Neuronal stem cell (in vitro differentiated cells): ENCODE measurements around the gene CELA2A. TPM values are rescaled to one million over a fixed set of nuclear protein-coding genes. Genes with fewer than 3 reads are reported as not detected.

Experiments
- DNase-seq: peaks from one replicate; pipeline ENCODE4 v3.0.0-alpha.2; 2013; ENCODE audit warnings: low spot score
- H2AFZ ChIP-seq: one replicate; pipeline ENCODE4 v1.6.1; 2013; ENCODE audit warnings: mild to moderate bottlenecking, low read length, inconsistent platforms
- H2AK5ac ChIP-seq: 2 replicates; pipeline ENCODE4 v1.6.1; 2013; ENCODE audit warnings: low read depth, mild to moderate bottlenecking, inconsistent platforms, low read length, moderate library complexity, mixed read lengths
- H2BK120ac ChIP-seq: 2 replicates; pipeline ENCODE4 v1.6.1; 2013; ENCODE audit warnings: low read depth, mild to moderate bottlenecking, inconsistent platforms, low read length, moderate library complexity, mixed read lengths
- H2BK12ac ChIP-seq: one replicate; pipeline ENCODE4 v1.6.1; 2013; ENCODE audit warnings: low read length, inconsistent platforms
- H2BK15ac ChIP-seq: 2 replicates; pipeline ENCODE4 v1.6.1; 2013; ENCODE audit warnings: mild to moderate bottlenecking, low read length, inconsistent platforms, mixed read lengths
- H2BK5ac ChIP-seq: one replicate; pipeline ENCODE4 v1.6.1; 2013; ENCODE audit warnings: inconsistent platforms, mild to moderate bottlenecking, low read length, moderate library complexity
- H3K14ac ChIP-seq: one replicate; pipeline ENCODE4 v1.6.1; 2013; ENCODE audit warnings: low read length, inconsistent platforms
- H3K18ac ChIP-seq: 2 replicates; pipeline ENCODE4 v1.6.1; 2013; ENCODE audit warnings: low read length, inconsistent platforms
- H3K23ac ChIP-seq: 2 replicates; pipeline ENCODE4 v1.6.1; 2013; ENCODE audit warnings: low read depth, mild to moderate bottlenecking, mixed read lengths, low read length, inconsistent platforms; ENCODE audit not compliant: poor library complexity
- H3K27ac ChIP-seq: replicated peaks from 3 replicates; pipeline ENCODE4 v1.5.1; 2013; ENCODE audit warnings: low read length, inconsistent platforms
- H3K27me3 ChIP-seq, 3 experiments: 2 replicates each; pipeline ENCODE4 v1.6.1; 2013; ENCODE audit warnings: low read length in 3 of 3, mild to moderate bottlenecking in 2 of 3, inconsistent platforms in 1 of 3, low read depth in 1 of 3, mixed read lengths in 1 of 3, moderate library complexity in 1 of 3; ENCODE audit not compliant: control insufficient read depth in 3 of 3, insufficient read depth in 3 of 3
- H3K36me3 ChIP-seq, 2 donors: replicated peaks in 1 of 2; 2 replicates each; pipeline ENCODE4 v1.6.1; 2013; ENCODE audit warnings: low read length in 2 of 2; ENCODE audit not compliant: control insufficient read depth in 2 of 2, insufficient read depth in 2 of 2
- H3K4ac ChIP-seq: 2 replicates; pipeline ENCODE4 v1.6.1; 2013; ENCODE audit warnings: inconsistent platforms, mild to moderate bottlenecking, low read length, moderate library complexity
- H3K4me1 ChIP-seq, 2 donors: 1 replicate in 1 of 2; 2 replicates in 1 of 2; pipeline ENCODE4 v1.6.1; 2013; ENCODE audit warnings: low read length in 2 of 2, low read depth in 1 of 2; ENCODE audit not compliant: control insufficient read depth in 2 of 2, insufficient read depth in 1 of 2
- H3K4me2 ChIP-seq: one replicate; pipeline ENCODE4 v1.6.1; 2013; ENCODE audit warnings: mild to moderate bottlenecking, low read length, inconsistent platforms; ENCODE audit not compliant: insufficient read depth, poor library complexity, severe bottlenecking
- H3K4me3 ChIP-seq, 2 donors: 2 replicates each; pipeline ENCODE4 v1.5.1; 2013; ENCODE audit warnings: low read length in 2 of 2, mild to moderate bottlenecking in 2 of 2, inconsistent platforms in 1 of 2, moderate library complexity in 1 of 2
- H3K79me1 ChIP-seq: one replicate; pipeline ENCODE4 v1.6.1; 2013; ENCODE audit warnings: low read depth, mild to moderate bottlenecking, inconsistent platforms, low read length, moderate library complexity
- H3K9ac ChIP-seq: one replicate; pipeline ENCODE4 v1.6.1; 2013; ENCODE audit warnings: mild to moderate bottlenecking, low read depth, low read length, inconsistent platforms; ENCODE audit not compliant: poor library complexity
- H3K9me3 ChIP-seq, 2 donors: replicated peaks in 1 of 2; 2 replicates each; pipeline versions ENCODE3 to v1.6.1; 2013; ENCODE audit warnings: low read length in 2 of 2, mild to moderate bottlenecking in 2 of 2, inconsistent platforms in 1 of 2, low read depth in 1 of 2, mixed read lengths in 1 of 2, moderate library complexity in 1 of 2; ENCODE audit not compliant: control insufficient read depth in 2 of 2, insufficient read depth in 1 of 2
- H4K8ac ChIP-seq: one replicate; pipeline ENCODE4 v1.6.1; 2013; ENCODE audit warnings: low read depth, mild to moderate bottlenecking, inconsistent platforms, low read length, moderate library complexity
- H4K91ac ChIP-seq: one replicate; pipeline ENCODE4 v1.6.1; 2013; ENCODE audit warnings: low read length, low read depth, mild to moderate bottlenecking, inconsistent platforms; ENCODE audit not compliant: poor library complexity
- WGBS, 2 donors: extraction: QIAGEN DNeasy Blood & Tissue Kit; methylation state at CpG; one replicate each; pipeline ENCODE4 v1.1.7; 2013; ENCODE audit warnings: missing lambda C conversion rate in 2 of 2, mixed read lengths in 1 of 2; ENCODE audit not compliant: insufficient read length in 2 of 2, insufficient replicate concordance in 1 of 2; ENCODE audit errors: extremely low coverage in 2 of 2; 5-methylcytosine and 5-hydroxymethylcytosine counted together
- polyA plus RNA-seq, 2 experiments: library from polyadenylated mRNA; stranded (reverse); fragments of 200-250 nt; gene quantifications; one replicate each; pipeline ENCODE4 v1.2.3, GENCODE V29; 2013

CELA2A gene
- polyA plus RNA-seq (2013, experiment 1 of 2), result not detected
- not detected for polyA plus RNA-seq (2013, experiment 2 of 2)

DNA sequence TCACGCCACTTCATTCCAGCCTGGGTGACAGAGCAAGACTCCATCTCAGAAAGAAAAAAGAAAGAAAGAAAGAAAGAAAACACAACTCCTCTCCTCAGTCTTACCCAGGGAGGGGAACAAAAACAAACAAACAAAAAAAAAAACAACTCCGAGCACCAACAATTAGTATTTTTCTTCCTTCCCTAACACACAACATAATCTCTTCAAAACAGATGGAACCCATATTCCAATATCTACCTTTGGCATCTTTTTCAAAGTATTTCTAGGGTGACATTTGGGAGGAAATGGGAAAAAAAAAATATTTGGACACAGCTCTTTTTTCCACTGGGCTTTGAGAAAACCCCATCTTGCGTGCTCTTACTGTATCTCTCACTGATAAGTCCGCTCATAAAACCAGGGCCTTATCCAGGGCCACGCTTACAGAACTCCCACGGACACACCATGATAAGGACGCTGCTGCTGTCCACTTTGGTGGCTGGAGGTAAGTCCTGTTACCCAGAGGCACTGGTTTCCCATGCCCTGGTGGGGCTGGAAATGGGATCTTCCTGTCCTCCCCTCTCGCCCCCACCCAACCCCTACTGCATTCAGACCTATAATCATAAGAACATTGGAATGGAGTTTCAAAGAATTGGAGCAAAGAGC, at the start of gene CELA2A:
TSS of gene CELA2A (plus strand) at position 420 of the 642 bp plus-strand sequence. CDS start at position 442, 22 bp downstream.
- H2AK5ac ChIP-seq, result no peak within 1 kb of the TSS
- H2AFZ ChIP-seq, result no peak within 1 kb of the TSS
- H2BK5ac ChIP-seq, result no peak within 1 kb of the TSS
- WGBS, 2 donors, result no CpG with 5 or more reads among the region's 8 CpGs
- no peak within 1 kb of the TSS for H2BK120ac ChIP-seq
- H3K9ac ChIP-seq, result no peak within 1 kb of the TSS
- H3K79me1 ChIP-seq, result no peaks in the 10 kb centered on the region
- no peak within 1 kb of the TSS for H2BK15ac ChIP-seq
- no peak within 1 kb of the TSS for H2BK12ac ChIP-seq
- H3K9me3 ChIP-seq, result peaks cover 0 to 3% of the 10 kb centered on the region in 2 donors
- no peak within 1 kb of the TSS for H3K18ac ChIP-seq
- no peak within 1 kb of the TSS for H4K8ac ChIP-seq
- H3K36me3 ChIP-seq, result no peaks in the 10 kb centered on the region
- no peak within 1 kb of the TSS for H3K14ac ChIP-seq
- H3K23ac ChIP-seq, result no peak within 1 kb of the TSS
- H3K27me3 ChIP-seq, result peaks cover 0 to 14% (median 0%) of the 10 kb centered on the region in 3 experiments
- no peak within 1 kb of the TSS for H3K4me3 ChIP-seq
- no peak within 1 kb of the TSS for H4K91ac ChIP-seq
- peak within 1 kb of the TSS; percentile 4 for H3K4me2 ChIP-seq
- no peaks in the 10 kb centered on the region for H3K4me1 ChIP-seq
- no peak for DNase-seq
- H3K4ac ChIP-seq, result no peak within 1 kb of the TSS
- no peak within 1 kb of the TSS for H3K27ac ChIP-seq

DNA sequence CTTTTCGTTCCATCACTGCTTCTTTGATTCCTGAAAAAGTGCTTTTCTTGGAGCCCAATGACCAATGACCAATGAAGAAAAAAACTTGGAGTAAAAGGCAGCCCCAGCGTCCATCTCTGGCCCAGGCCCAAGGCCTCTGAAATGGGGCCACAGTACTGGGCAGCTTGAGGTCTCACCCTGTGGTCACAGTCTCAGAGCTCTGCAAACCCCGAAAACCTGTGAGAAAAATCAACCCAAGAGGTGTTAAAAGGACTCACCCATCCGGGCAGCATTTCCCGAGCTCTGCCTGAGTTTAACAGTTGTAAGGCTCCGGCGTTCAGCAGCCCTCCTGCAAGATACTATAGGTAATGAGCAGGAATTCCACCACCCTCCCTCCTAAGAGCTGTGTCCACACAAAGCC, 49.0 kb upstream of the CELA2A start:
- no peak for DNase-seq
- Histone ChIP-seq H3K23ac (no peak overlapping the region), H3K4me2 (no peak overlapping the region), H3K4ac (no peak overlapping the region), H2BK5ac (no peak overlapping the region), H2AK5ac (no peak overlapping the region), H3K79me1 (no peaks in the 10 kb centered on the region), H3K4me1 (peaks cover 10 to 12% of the 10 kb centered on the region in 2 donors), H3K9ac (no peak overlapping the region), H3K9me3 (no peaks in the 10 kb centered on the region), H2BK12ac (no peak overlapping the region), H3K4me3 (no peak overlapping the region), H2AFZ (no peak overlapping the region), H3K18ac (no peak overlapping the region), H4K91ac (no peak overlapping the region), H2BK15ac (no peak overlapping the region), H3K27me3 (peaks cover 0 to 47% (median 15%) of the 10 kb centered on the region in 3 experiments), H3K14ac (no peak overlapping the region), H3K27ac (no peak overlapping the region), H4K8ac (no peak overlapping the region), H3K36me3 (no peaks in the 10 kb centered on the region), H2BK120ac (no peak overlapping the region)
- no CpG with 5 or more reads among the region's 7 CpGs for WGBS, 2 donors

DNA sequence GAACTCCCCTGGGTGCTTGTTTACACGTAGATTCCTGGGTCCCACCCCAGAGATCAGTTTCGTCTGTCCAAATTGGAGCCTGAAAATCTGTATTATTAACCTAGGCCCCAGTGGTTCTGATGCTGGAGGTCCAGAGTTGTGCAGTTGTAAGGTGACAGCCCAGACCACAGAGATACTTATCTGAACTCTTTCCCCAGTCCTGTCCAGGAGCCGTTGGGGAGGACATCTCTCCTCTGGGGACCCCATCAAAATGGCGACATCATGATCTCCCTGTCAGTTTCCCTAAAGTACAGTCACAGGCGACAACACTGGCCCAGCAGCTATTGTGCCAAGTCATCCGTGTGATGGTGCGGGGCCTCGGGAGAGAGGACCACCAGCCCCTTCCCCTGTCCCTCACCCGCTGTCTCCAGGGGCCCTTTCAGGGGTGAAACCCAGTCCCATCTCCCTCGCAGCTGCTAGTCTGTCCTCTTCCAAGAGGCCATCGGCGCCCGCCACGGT, 47.6 kb upstream of the CELA2A start:
- H2BK12ac ChIP-seq, result no peak overlapping the region
- no peak overlapping the region for H2AK5ac ChIP-seq
- DNase-seq, result no peak
- peak overlapping the region; percentile 99 for H3K9ac ChIP-seq
- H3K79me1 ChIP-seq, result no peaks in the 10 kb centered on the region
- no peak overlapping the region for H3K4ac ChIP-seq
- no peaks in the 10 kb centered on the region for H3K36me3 ChIP-seq
- no peak overlapping the region for H2BK120ac ChIP-seq
- no CpG with 5 or more reads among the region's 14 CpGs for WGBS, 2 donors
- H3K18ac ChIP-seq, result peak overlapping the region; percentile 96
- H2BK15ac ChIP-seq, result peak overlapping the region; percentile 13
- peak overlapping the region; percentile 98 for H2AFZ ChIP-seq
- H3K4me2 ChIP-seq, result peak overlapping the region; percentile 69
- H3K14ac ChIP-seq, result no peak overlapping the region
- no peaks in the 10 kb centered on the region for H3K9me3 ChIP-seq
- H3K27me3 ChIP-seq, result peaks cover 0 to 44% (median 15%) of the 10 kb centered on the region in 3 experiments
- no peak overlapping the region for H4K91ac ChIP-seq
- peak overlapping the region; percentile 39 for H3K23ac ChIP-seq
- peak overlapping the region; percentile 75 to 91 for H3K4me3 ChIP-seq
- no peak overlapping the region for H3K27ac ChIP-seq
- peaks cover 10 to 12% of the 10 kb centered on the region in 2 donors for H3K4me1 ChIP-seq
- no peak overlapping the region for H4K8ac ChIP-seq
- H2BK5ac ChIP-seq, result no peak overlapping the region

DNA sequence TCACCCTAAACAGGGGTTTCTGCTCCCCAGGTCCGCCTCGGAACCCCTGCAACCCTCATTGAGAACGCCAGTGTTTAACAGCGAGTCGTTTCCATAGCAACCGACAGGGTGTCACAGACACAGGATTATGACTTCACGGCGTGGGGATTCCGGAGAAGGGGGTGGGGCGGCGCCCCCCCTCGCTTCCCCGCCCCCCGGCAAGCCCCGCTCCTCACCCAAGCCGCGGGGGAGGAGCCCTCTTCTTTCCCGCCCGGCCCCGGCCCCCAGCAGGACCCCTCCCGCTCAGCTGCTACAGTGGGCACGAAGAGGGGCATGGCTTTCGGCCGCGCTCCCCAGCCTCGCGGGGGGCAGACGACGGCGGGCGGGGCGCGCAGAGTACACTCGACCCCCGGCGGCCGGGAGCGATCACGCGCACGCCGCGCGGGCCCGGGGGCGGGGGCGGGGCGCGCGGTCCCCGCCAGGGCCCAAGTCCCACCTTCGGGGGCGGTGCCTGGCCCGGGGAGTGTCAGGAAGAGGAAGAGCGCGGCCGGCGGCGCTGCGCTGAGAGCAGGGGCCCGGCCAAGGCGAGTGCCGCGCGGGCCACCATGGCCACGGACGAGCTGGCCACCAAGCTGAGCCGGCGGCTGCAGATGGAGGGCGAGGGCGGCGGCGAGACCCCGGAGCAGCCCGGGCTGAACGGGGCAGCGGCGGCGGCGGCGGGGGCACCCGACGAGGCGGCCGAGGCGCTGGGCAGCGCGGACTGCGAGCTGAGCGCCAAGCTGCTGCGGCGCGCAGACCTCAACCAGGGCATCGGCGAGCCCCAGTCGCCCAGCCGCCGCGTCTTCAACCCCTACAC, 46.9 kb upstream of the CELA2A start, which contains the start of gene EFHD2:
TSS of gene EFHD2 (plus strand) at position 501 of the 835 bp plus-strand sequence. CDS start at position 585, 84 bp downstream.
- peak within 1 kb of the TSS; percentile 25 for H3K14ac ChIP-seq
- H3K79me1 ChIP-seq, result no peaks in the 10 kb centered on the region
- no peak within 1 kb of the TSS for H3K27ac ChIP-seq
- H2BK15ac ChIP-seq, result peak within 1 kb of the TSS; percentile 13
- H3K23ac ChIP-seq, result peak within 1 kb of the TSS; percentile 98
- H4K8ac ChIP-seq, result no peak within 1 kb of the TSS
- no CpG with 5 or more reads among the region's 99 CpGs for whole genome bisulfite sequencing, 2 donors
- H2AFZ ChIP-seq, result peak within 1 kb of the TSS; percentile 98
- H3K4me2 ChIP-seq, result peak within 1 kb of the TSS; percentile 90
- peak within 1 kb of the TSS; percentile 99 for H3K9ac ChIP-seq
- peaks cover 0 to 42% (median 15%) of the 10 kb centered on the region in 3 experiments for H3K27me3 ChIP-seq
- no peaks in the 10 kb centered on the region for H3K36me3 ChIP-seq
- H2BK5ac ChIP-seq, result no peak within 1 kb of the TSS
- H3K4me3 ChIP-seq, result peak within 1 kb of the TSS; percentile 75 to 91
- H3K4ac ChIP-seq, result no peak within 1 kb of the TSS
- H3K4me1 ChIP-seq, result peaks cover 10 to 12% of the 10 kb centered on the region in 2 donors
- H2AK5ac ChIP-seq, result peak within 1 kb of the TSS; percentile 26
- DNase-seq, result peak; percentile 88
- H4K91ac ChIP-seq, result no peak within 1 kb of the TSS
- H2BK120ac ChIP-seq, result no peak within 1 kb of the TSS
- no peak within 1 kb of the TSS for H2BK12ac ChIP-seq
- no peaks in the 10 kb centered on the region for H3K9me3 ChIP-seq
- H3K18ac ChIP-seq, result peak within 1 kb of the TSS; percentile 96
